Hepatocyte (in vitro differentiated cells): ENCODE measurements around the gene LOXHD1. TPM values are rescaled to one million over a fixed set of nuclear protein-coding genes. Genes with fewer than 3 reads are reported as not detected.

Experiments used
- DNase-seq: peaks from one replicate; pipeline ENCODE4 v3.0.0-alpha.2; 2016; ENCODE audit warnings: low spot score
- H2AFZ ChIP-seq: fragments of 200-600 bp; sonication (generic); 2 replicates; pipeline ENCODE4 v1.6.0; 2016; ENCODE audit warnings: antibody characterized with exemption, mild to moderate bottlenecking
- H3K27ac ChIP-seq: fragments of 200-600 bp; sonication (generic); 2 replicates; pipeline ENCODE4 v1.5.1; 2016; ENCODE audit warnings: mild to moderate bottlenecking
- H3K27me3 ChIP-seq: fragments of 200-600 bp; sonication (generic); 2 replicates; pipeline ENCODE4 v1.6.1; 2016
- H3K36me3 ChIP-seq: fragments of 200-600 bp; sonication (generic); replicated peaks from 2 replicates; pipeline ENCODE4 v1.5.1; 2016; ENCODE audit warnings: low read depth; ENCODE audit not compliant: insufficient read depth
- H3K4me1 ChIP-seq: fragments of 200-600 bp; sonication (generic); 2 replicates; pipeline ENCODE4 v1.5.1; 2016; ENCODE audit warnings: mild to moderate bottlenecking, moderate library complexity; ENCODE audit not compliant: insufficient read depth
- H3K4me2 ChIP-seq: fragments of 200-600 bp; sonication (generic); 2 replicates; pipeline ENCODE4 v1.6.0; 2016
- H3K4me3 ChIP-seq: fragments of 200-600 bp; sonication (generic); 2 replicates; pipeline ENCODE4 v1.5.1; 2016; ENCODE audit warnings: mild to moderate bottlenecking
- H3K79me2 ChIP-seq: fragments of 200-600 bp; sonication (generic); 2 replicates; pipeline ENCODE4 v1.6.0; 2017; ENCODE audit warnings: mild to moderate bottlenecking
- H3K9me2 ChIP-seq: fragments of 200-600 bp; sonication (generic); replicated peaks from 2 replicates; pipeline ENCODE4 v1.6.0; 2017; ENCODE audit warnings: mild to moderate bottlenecking; ENCODE audit not compliant: insufficient read depth
- H3K9me3 ChIP-seq: fragments of 200-600 bp; sonication (generic); 2 replicates; pipeline ENCODE4 v1.5.1; 2016; ENCODE audit warnings: low read depth, mild to moderate bottlenecking
- H4K20me1 ChIP-seq: fragments of 200-600 bp; sonication (generic); 2 replicates; pipeline ENCODE4 v1.6.0; 2016; ENCODE audit warnings: mild to moderate bottlenecking; ENCODE audit not compliant: insufficient read depth, poor library complexity, severe bottlenecking
- CTCF ChIP-seq: fragments of 200-600 bp; sonication (generic); IDR thresholded peaks from 2 replicates; pipeline ENCODE4 v1.5.1; 2016; ENCODE audit warnings: antibody characterized with exemption, mild to moderate bottlenecking; ENCODE audit not compliant: poor library complexity
- EZH2 ChIP-seq: fragments of 200-600 bp; sonication (generic); IDR thresholded peaks from 2 replicates; pipeline ENCODE4 v1.6.1; 2016; ENCODE audit warnings: antibody characterized with exemption, mild to moderate bottlenecking, borderline replicate concordance
- EZH2phosphoT487 ChIP-seq: fragments of 200-600 bp; sonication (generic); IDR thresholded peaks from one replicate; pipeline ENCODE4 v1.6.1; 2018; ENCODE audit warnings: antibody characterized with exemption, mild to moderate bottlenecking, low read depth, moderate library complexity; ENCODE audit not compliant: unreplicated experiment, severe bottlenecking
- WGBS: methylation state at CpG from one replicate; pipeline ENCODE4 v1.1.6; 2016; ENCODE audit warnings: low lambda C conversion rate; ENCODE audit errors: missing lambda C conversion rate; 5-methylcytosine and 5-hydroxymethylcytosine counted together
- polyA plus RNA-seq: library from polyadenylated mRNA; unstranded; fragments of >200 nt; fragmentation: Nextera tagmentation; extraction: Ambion mirVana; gene quantifications from 2 replicates; pipeline ENCODE4 v1.2.1, GENCODE V29; 2016
- total RNA-seq: library from RNA; depleted of rRNA; stranded (reverse); fragments of >200 nt; gene quantifications from 2 replicates; pipeline ENCODE4 v1.2.3, GENCODE V29; 2014

LOXHD1 gene
- total and polyA plus RNA-seq, 2 experiments from 2014 or later: not detected

- H2AFZ ChIP-seq: no peak overlapping the region
- TF ChIP-seq CTCF: no peak
- no peak for TF ChIP-seq EZH2
- TF ChIP-seq EZH2phosphoT487: no peak
- H3K27me3 ChIP-seq: no peaks in the 10 kb centered on the region
- DNase-seq: no peak
- no peaks in the 10 kb centered on the region for H3K79me2 ChIP-seq
- no peaks in the 10 kb centered on the region for H4K20me1 ChIP-seq
- 74% methylated on average over 35 of the region's 35 CpGs for WGBS
- no peaks in the 10 kb centered on the region for H3K9me2 ChIP-seq
- H3K36me3 ChIP-seq: no peaks in the 10 kb centered on the region
- no peak overlapping the region for H3K4me3 ChIP-seq
- H3K27ac ChIP-seq: no peak overlapping the region
- no peak overlapping the region for H3K4me2 ChIP-seq
- no peaks in the 10 kb centered on the region for H3K4me1 ChIP-seq
- no peaks in the 10 kb centered on the region for H3K9me3 ChIP-seq
These were observed 223.7 kb downstream of the LOXHD1 start for GRCh38 chr18:46433121-46433826.

- no peak for DNase-seq
- Histone ChIP-seq H3K9me3 (no peaks in the 10 kb centered on the region), H3K9me2 (no peaks in the 10 kb centered on the region), H3K4me3 (no peak overlapping the region), H2AFZ (no peak overlapping the region), H3K36me3 (no peaks in the 10 kb centered on the region), H3K4me1 (no peaks in the 10 kb centered on the region), H3K27me3 (no peaks in the 10 kb centered on the region), H3K27ac (no peak overlapping the region), H3K4me2 (no peak overlapping the region), H3K79me2 (no peaks in the 10 kb centered on the region), H4K20me1 (no peaks in the 10 kb centered on the region)
- TF ChIP-seq EZH2phosphoT487: no peak
- no peak for TF ChIP-seq CTCF
- TF ChIP-seq EZH2: no peak
- 37% methylated on average over 4 of the region's 4 CpGs for WGBS
These were observed 225.4 kb downstream of the LOXHD1 start for GRCh38 chr18:46431522-46432171.

- Histone ChIP-seq H3K79me2 (no peaks in the 10 kb centered on the region), H3K27me3 (no peaks in the 10 kb centered on the region), H3K9me2 (no peaks in the 10 kb centered on the region), H3K9me3 (no peaks in the 10 kb centered on the region), H3K4me1 (no peaks in the 10 kb centered on the region), H3K36me3 (no peaks in the 10 kb centered on the region), H2AFZ (no peak overlapping the region), H4K20me1 (no peaks in the 10 kb centered on the region), H3K4me3 (no peak overlapping the region), H3K4me2 (no peak overlapping the region), H3K27ac (no peak overlapping the region)
- WGBS: 74% methylated on average over 2 of the region's 2 CpGs
- no peak for DNase-seq
- TF ChIP-seq EZH2 (no peak), EZH2phosphoT487 (no peak), CTCF (no peak)
These were observed 227.3 kb downstream of the LOXHD1 start for GRCh38 chr18:46429649-46430224.
